Measurements from ENCODE around the gene KCNAB1.

KCNAB1 gene

GRCh38 chr3:156576051-156576450 is 455.7 kb downstream of the KCNAB1 start:
- no peak for DNase-seq (ENCODE audit: low spot score)

- no peak for DNase-seq (ENCODE audit: low spot score)
Measured at GRCh38 chr3:156576651-156577348, 456.4 kb downstream of the KCNAB1 start.

GRCh38 chr3:156577736-156578135 is 457.4 kb downstream of the KCNAB1 start:
- no peak for DNase-seq (ENCODE audit: low spot score)

GRCh38 chr3:156579427-156579851 is 459.1 kb downstream of the KCNAB1 start:
- DNase-seq (ENCODE audit: low spot score), result no peak

GRCh38 chr3:156581033-156581432 is 460.7 kb downstream of the KCNAB1 start:
- no peak for DNase-seq (ENCODE audit: low spot score)

GRCh38 chr3:156581954-156582353 is 461.6 kb downstream of the KCNAB1 start:
- no peak for DNase-seq (ENCODE audit: low spot score)

- DNase-seq (ENCODE audit: low spot score), result no peak
Measured at GRCh38 chr3:156582532-156583183, 462.3 kb downstream of the KCNAB1 start.

- DNase-seq (ENCODE audit: low spot score), result no peak
Measured at GRCh38 chr3:156583469-156583868, 463.1 kb downstream of the KCNAB1 start.

GRCh38 chr3:156586905-156587759 is 466.8 kb downstream of the KCNAB1 start:
- DNase-seq (ENCODE audit: low spot score), result no peak

GRCh38 chr3:156587760-156588069 is 467.3 kb downstream of the KCNAB1 start:
- DNase-seq (ENCODE audit: low spot score), result no peak

Measured in CD4-positive, alpha-beta T cell treated with Interleukin-15 for 4 hours (primary cell).